GM21447 (cell line): Measurements from ENCODE around the gene ACTC1.

Source experiments
- ATAC-seq: cut with Tn5 transposase; IDR thresholded peaks from one replicate; pipeline ENCODE4 v1.9.1; 2021; ENCODE audit not compliant: unreplicated experiment

ACTC1 gene

DNA sequence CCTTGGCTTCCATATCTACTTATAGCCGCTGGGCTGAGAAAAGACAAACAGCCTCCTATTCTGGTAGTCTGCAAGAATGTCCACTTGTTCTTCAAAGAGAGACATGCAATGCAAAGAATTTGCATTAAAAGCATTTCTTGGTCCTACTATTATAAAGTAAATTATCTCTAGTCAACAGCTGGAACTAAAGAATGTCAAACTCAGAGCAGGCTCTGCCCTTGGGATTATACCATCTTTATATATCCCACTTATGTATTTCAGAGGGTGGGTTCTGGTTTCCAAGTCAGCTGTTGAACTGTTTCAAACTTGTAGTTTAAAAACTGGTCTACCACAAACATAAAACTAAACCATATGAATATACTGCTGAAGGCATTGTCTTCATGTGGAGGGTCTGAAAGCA, 7.0 kb upstream of the ACTC1 start:
- ATAC-seq, result no peak

- ATAC-seq, result no peak
Measured at GRCh38 chr15:34799149-34800101, 4.1 kb upstream of the ACTC1 start.

- ATAC-seq, result no peak
Measured at GRCh38 chr15:34796847-34797435, 1.6 kb upstream of the ACTC1 start.

GRCh38 chr15:34794590-34795206, 651 bp downstream of the ACTC1 start:
- no peak for ATAC-seq

DNA sequence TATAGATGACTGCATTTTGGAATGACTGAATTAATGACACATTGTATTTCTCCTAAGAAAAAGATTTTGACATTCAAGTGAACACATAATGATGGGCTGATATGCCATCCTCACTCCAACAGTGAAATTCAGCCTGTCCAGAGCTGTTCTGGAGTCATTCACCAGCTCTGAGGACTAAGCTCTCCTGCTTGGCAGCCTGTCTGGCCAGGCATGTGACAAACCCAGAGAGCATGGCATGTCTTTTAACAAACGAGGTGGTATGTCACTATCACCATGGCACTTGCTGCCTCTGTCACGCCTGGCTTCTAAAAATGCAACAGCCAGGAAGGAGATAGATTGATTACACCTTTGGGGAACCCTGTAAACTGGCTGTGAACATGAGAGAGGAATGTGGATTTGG, 1.4 kb downstream of the ACTC1 start:
- ATAC-seq, result no peak

- no peak for ATAC-seq
Measured at GRCh38 chr15:34793071-34793470, 2.3 kb downstream of the ACTC1 start.

DNA sequence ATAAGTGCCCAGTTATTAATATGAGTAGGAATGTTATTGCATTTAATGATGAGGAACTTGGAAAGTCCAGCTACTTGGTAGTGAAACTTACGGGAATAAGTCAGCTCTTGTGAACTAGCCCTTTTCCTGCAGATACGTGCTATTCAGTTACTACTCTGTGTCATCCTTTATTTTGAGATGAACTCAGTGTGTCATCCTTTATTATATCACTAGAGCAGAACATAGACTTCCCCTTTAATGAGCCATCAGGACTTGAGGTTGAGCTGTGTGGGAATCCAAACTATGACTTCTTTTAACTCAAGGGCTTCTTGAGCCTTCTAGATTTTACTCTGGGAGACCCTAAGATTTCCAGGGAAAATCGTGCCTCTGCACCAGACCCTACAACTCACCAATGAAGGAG, 3.6 kb downstream of the ACTC1 start:
- no peak for ATAC-seq

DNA sequence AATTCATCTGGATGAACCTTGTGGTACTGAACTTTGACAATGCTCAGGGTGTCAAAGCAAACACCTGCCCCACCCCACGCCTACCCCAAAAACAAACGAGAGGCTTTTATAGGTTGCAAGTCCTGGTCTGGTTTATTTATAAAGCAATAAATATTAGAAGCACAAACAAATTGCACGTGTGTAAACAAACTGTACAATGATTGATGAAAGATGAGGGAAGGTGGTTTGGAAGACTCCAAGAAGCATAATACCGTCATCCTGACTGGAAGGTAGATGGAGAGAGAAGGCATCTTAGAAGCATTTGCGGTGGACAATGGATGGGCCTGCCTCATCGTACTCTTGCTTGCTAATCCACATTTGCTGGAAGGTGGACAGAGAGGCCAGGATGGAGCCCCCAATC, 5.2 kb downstream of the ACTC1 start:
- no peak for ATAC-seq

- ATAC-seq, result no peak
Measured at GRCh38 chr15:34789326-34789725, 6.0 kb downstream of the ACTC1 start.

- no peak for ATAC-seq
Measured at GRCh38 chr15:34786206-34786605, 9.1 kb downstream of the ACTC1 start.

- ATAC-seq, result no peak
Measured at GRCh38 chr15:34783991-34784390, 11.4 kb downstream of the ACTC1 start.

DNA sequence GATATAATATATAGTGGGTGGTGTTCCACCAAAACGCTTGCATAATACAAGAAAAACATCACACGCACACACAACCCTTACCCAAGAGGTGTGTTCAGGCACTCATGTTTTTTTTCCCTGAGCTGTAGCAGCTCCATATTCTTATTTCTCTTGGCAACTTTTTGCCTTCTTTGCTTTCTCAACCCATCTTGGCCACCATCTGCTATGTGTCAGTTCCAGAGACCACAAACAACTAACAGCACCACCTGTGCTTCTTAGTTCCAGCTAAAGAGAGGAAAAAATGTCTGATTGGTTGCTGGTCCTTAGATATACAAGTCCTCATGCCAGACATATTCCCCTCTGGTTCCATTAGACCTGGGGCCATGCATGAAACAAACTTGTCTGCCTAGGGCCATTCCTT, 11.9 kb downstream of the ACTC1 start:
- no peak for ATAC-seq

- ATAC-seq, result no peak
Measured at GRCh38 chr15:34782901-34783300, 12.4 kb downstream of the ACTC1 start.

DNA sequence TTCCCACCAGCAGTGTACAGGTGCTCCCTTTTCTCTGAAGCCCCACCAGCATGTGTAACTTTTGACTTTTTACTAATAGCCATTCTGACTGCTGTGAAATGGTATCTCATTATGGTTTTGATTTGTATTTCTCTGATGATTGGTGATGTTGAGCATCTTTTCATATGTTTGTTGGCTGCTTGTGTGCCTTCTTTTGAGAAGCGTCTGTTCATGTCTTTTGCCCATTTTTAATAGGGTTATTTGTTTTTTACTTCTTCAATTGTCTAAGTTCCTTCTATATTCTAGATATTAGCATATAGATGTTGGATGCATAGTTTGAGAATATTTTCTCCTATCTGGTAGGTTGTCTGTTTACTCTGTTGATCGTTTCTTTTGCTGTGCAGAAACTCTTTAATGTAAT, 14.6 kb downstream of the ACTC1 start:
- ATAC-seq, result no peak

GRCh38 chr15:34776606-34777105, 18.7 kb downstream of the ACTC1 start:
- no peak for ATAC-seq

- ATAC-seq, result no peak
Measured at GRCh38 chr15:34773917-34774316, 21.4 kb downstream of the ACTC1 start.

DNA sequence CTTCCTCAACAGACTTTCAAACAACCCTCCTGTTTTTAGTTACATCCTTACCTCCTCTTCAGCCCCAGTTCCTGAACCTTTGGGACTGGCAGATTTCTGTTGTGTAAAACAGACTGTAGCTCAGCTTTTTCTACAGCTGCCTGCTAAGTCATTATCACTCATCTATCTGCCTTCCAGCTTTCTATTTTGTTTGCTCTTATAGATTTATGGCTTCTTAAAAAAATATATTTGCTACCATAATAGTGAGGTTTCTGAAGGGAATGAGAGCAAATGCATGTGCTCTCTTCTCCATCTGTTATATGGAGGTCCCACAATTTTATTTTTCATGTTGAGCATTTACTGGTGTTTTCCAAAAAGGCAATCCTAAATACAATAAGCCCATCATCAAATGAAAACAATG, 22.3 kb downstream of the ACTC1 start:
- ATAC-seq, result no peak

DNA sequence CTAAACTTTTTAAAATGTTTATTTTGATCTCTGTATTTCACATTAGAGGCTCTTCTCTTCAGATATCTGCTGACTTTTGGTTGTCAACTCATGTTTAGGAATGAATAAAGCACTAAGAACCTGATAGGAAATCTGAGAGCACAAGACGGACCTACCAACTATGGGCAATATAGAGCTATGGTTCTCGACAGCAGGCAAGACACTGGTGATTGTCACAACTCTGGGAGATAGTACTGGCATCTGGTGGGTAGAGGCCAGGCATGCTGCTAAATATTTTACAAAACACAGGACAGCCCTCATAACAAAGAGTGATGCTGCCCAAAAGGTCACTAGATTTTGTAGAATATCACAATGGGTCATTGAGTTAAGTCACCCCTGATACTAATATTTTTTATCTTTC, 23.0 kb downstream of the ACTC1 start:
- ATAC-seq, result no peak

DNA sequence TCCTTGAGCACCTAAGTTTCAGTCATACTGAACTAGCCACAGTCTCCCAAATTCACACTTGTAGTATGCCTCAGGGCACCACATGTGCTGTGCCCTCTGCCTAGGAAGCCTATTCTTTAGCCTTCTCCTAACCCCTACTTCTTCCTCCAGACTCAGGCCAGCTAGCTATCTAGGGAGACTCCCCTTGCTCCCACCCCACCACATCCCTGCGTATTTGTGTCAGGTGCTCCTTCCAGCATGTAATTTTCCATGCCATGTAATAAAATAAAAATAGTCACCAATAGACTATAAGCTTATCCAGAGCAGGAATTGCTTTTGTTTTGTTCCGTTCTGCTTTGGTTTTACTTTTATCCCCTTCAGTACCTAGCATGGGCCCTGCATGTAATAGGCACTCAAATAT, 25.6 kb downstream of the ACTC1 start:
- no peak for ATAC-seq

DNA sequence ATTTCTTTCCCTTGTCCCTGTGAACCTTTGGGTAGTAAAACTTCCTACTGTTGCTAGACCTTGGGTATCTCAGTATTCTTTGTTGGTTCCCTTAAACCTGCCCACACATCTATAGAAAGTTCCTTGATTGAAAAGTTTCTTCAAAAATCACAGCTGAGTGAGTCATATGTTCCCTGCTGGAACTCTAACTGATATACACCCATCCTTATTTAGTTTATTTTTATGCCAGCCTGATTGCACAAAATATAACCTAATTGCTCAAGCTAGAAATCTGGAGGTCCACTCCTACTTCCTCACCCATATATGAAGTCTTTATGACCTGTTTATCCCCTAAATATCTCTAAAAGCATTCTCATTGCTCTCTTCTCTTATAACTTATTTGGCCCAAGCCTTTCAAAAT, 26.8 kb downstream of the ACTC1 start:
- no peak for ATAC-seq

GRCh38 chr15:34765741-34766140, 29.6 kb downstream of the ACTC1 start:
- ATAC-seq, result no peak

GRCh38 chr15:34760909-34761308, 34.4 kb downstream of the ACTC1 start:
- no peak for ATAC-seq
